ENCODE measurements around the gene FCER1G.
"Not testable (repeated sequence)": the region's sequence is repeated elsewhere in the genome, so short reads cannot be mapped to it uniquely, and the experiment has no call there.

The FCER1G gene

DNA sequence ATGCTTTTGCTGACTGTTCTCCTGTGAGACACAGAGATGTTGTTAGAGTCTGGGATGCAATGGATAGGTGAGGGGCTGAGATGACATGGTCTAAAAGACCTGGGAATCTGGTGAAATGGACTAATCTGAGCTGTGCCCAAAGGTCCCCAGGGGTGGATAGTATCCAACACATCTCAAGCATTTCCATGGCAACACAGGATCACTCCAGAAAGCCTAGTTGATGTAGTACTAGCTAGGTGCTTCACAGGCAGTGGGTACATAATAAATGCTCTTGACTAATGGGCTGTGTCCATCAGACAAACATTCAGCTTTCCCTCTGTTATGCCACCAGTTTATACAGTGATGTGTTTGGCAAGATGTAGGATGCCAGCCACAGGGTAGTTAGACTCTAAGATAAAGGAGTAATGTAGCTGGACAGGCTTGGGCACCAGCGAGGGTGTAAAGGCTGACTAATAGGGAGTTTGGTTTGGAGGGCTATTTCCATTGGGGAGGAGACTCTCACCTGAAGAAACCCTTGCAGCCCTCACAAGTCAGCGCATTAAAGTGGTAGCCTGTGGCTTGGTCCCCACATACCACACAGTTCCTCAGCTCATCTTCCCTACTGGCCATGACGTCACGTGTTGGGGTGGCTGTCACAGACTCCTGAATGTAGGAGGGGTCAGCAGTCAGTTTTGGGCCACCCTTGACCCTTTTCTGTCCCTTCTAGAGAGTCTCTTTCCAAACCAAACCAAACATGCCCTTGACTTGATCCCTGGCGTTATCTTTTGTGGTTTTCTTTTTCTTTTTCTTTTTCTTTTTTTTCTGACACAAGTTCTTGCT is 21.1 kb downstream of the FCER1G start:
- no peak for DNase-seq

DNA sequence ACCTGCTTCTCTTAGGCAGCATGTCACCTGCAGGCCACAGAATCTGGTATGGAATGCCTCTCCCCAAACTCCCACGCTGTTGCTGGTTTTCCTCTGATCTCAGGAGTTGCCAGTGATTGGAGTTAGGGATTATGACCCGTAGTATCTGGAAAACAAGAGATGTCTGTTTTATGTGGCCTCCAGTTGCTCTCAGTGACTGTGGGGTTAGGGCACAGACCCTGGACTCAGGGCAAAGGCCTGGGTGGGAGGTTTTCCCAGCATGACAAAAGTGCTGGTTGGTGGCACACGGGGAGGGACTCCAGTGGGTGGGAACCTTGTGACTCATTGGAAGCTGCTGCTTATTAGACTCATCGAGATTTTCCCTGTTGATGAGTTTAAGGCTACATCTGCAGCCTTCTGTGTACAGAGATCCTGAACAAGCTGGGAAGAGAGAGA is 23.0 kb downstream of the FCER1G start, which contains the start of gene NR1I3:
TSS of gene NR1I3 (minus strand) at position 165 of the 435 bp plus-strand sequence. CDS start 1,638 bp downstream, outside the sequence.
- DNase-seq = no peak

DNA sequence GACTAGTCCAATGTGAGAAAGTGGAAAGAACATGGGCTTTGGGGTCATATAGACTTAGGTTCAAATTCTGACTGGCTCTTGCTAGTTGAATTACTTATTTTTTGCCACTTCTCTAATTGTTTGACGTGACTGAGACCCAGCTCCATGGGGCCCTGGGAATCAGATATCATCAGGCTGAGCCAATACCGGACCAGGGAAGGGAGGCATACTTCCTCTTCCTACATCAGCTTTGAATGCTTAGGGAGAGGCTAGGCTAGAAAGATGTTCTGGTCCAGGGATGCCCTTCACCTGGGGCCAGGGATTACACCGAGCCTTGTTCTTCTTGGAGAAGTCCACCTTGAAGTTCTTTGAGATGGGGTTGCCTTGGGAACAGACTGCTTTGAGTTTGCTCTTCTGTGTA is 26.6 kb downstream of the FCER1G start:
- no peak for DNase-seq

DNA sequence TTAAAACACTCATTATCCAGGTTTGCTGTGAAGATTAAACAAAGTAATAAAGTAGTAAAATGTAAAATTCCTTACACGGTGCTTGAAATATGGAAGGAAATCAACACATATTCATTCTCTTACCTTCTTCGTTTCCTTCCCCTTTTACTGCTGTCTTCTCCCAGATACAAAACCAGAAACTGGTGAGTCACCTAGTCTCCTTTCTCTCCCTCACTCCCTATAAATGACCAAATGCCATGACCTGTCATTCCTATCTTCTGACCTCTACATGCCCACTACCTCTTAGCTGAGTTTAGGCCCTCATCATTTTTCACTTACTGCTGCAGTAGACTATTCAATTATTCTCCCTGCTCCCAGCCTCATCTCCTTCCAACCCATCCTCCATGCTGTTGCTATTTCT is 27.2 kb downstream of the FCER1G start:
- DNase-seq = no peak

DNA sequence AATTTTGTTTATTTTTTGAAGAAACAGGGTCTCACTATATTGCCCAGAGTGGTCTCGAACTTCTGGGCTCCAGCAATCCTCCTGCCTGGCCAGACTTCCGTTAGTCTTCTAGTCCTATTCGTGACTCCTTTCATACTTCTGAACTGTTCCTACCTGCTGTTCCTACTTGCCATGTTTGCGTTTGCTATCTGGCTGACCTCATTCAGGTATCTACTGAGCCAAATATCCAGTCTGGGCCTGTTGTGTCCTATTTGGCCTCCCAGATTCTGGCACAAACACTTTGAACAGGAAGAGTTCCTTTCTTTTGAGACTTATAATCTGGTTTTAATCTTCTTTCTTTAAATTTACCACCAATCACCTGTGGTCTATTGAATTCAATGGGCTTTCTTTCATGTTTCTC is 29.8 kb downstream of the FCER1G start:
- DNase-seq = no peak

DNA sequence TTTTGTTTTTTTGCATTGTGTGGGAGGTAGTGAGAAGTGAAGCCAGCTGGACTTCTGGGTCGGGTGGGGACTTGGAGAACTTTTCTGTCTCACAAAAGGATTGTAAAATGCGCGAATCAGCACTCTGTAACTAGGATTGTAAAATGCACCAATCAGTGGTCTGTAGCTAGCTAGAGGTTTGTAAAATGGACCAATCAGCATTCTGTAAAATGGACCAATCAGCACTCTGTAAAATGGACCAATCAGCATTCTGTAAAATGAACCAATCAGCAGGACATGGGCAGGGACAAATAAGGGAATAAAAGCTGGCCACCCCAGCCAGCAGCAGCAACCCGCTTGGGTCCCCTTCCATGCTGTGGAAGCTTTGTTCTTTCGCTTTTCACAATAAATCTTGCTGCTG is 35.0 kb downstream of the FCER1G start:
- DNase-seq = not testable (repeated sequence)

DNA sequence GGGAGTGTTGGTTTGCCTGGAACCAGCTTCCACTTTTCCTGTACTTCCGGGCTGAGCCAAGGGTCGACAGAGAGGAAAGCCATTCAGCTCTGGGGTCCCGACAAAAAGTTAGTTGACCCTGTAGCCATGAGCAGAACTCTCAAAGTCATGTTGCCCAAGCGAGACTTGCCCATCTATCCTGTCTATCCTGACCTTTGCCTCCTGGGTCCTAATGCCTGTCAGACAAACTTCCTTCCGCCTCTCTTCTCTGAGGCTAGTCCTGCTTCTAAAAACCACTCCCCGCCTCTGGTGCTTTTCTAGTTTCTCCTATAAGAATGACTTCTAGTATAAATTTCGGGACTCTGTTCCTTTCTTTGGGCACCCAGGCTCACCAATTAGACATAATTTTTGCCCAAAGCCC is 35.7 kb downstream of the FCER1G start:
- no peak for DNase-seq

DNA sequence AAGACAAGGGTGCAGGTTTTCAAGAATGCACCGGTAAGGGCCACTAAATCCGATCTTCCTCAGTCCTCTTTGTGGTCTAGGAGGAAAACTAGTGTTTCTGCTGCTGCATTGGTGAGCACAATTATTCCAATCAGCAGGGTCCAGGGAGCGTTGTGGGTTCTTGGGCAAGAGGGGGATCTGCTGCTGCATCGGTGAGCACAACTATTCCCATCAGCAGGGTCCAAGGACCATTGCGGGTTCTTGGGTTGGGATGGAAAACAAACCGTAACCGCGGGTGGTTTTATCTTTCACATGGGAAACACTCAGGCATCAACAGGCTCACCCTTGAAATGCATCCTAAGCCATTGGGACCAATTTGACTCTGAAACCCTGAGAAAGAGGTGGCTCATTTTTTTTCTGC is 36.5 kb downstream of the FCER1G start:
- DNase-seq = no peak

DNA sequence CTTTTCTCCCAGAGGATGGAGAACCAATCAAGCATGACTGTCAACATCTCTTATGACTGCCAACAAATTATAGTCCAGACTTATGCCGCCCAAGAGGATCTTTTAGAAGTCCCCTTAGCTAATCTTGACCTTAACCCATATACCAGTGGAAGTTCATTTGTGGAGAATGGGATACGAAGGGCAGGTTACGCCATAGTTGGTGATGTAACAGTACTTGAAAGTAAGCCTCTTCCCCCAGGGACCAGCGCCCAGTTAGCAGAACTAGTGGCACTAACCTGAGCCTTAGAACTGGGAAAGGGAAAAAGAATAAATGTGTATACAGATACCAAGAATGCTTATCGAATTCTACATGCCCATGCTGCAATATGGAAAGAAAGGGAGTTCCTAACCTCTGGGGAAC is 40.2 kb downstream of the FCER1G start:
- not testable (repeated sequence) for DNase-seq

DNA sequence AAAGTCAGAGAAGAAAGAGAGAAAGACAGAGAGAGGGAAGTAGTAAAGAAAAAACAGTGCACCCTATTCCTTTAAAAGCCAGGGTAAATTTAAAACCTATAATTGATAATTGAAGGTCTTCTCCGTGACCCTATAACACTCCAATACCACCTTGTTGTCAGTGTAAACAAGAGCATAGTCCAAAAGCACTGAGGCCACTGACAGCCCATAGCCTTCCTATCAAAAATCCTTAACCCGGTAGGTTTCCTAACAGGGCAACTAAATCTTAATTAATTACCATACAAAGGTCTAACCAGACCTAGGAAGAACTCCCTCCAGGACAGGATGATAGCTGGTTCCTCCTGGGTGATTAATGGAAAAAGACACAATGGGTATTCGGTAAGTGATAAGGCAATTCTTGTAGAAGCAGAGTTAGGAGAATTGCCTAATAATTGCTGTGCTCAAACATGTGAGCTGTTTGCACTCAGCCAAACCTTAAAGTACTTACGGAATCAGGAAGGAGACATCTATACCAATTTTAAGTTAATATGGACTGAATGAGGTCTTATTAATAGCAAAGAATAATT is 40.9 kb downstream of the FCER1G start:
- not testable (repeated sequence) for DNase-seq

DNA sequence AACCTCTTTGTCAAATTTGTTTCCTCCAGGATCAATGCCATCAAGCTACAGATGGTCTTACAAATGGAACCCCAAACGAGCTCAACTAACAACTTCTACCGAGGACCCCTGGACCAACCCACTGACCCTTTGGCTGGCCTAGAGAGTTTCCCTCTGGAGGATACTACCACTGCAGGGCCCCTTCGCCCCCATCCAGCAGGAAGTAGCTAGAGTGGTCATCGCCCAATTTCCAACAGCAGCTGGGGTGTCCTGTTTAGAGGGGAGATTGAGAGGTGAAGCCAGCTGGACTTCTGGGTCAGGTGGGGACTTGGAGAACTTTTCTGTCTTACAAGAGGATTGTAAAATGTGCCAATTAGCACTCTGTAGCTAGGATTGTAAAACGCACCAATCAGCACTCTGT is 42.0 kb downstream of the FCER1G start:
- DNase-seq = not testable (repeated sequence)

DNA sequence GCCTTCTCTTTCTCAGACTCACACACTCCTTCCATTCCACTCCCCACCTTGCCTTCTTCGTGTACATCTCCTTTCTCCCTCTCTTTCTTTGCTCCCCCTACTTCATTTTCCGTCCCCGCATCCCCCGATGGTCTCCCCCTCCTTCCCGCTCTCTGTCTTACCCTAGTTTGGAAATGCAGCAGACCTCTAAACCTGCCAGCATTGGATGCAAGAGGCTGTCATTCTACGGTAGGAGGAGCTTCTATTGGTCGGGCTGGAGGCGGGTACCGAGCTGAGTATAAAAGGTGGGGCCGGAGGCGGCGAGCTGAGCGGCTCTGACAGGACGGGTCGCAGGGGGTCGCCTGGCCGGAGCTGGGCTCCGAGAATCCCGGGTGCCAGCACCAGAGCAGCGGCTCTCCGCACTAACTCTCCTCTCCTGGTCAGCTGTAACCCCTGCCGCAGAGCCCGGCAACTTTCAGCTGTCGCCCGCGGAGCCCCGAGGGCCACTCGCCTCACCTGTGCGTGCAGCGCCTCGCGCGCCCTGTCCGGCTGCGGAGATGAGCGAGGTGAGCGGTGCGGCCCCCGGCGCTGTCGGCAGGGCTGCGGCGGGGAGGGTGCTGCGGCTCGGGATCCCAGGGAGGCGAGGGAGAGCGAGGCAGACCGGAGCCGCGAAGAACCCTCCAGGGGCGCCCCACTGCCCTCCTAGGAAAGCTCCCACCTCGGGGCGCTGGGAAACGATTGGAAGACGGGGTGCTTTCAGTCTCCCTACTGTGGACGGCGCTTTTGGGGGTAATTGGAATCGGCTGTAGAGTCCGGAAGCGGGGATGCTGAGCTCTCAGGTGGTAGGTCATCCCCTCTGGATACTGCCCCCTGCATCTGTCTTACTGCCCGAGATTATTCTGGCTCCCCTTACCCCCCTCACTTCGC is 43.6 kb downstream of the FCER1G start, which contains the start of gene PCP4L1:
TSS of gene PCP4L1 (plus strand) at position 307 of the 906 bp plus-strand sequence. CDS start at position 537, 230 bp downstream.
- peak; percentile 51 for DNase-seq

DNA sequence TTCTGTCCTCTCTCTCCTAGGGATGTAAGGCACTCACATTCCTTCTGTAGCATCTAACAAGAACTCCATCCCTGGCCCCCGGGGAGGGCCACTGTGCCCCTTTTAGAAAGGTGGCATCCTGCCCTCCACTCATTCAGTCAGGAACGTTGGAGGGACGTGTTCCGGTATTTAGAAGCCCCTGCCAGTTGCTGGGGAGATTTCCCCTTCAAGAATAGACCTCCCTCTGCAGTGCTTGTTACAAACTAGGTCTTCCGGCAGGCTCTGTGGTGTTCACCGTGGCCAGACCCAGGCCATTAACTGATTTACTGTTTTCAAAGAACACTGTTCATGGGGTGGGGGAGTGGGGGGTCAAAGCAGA is 44.2 kb downstream of the FCER1G start:
- no peak for DNase-seq

DNA sequence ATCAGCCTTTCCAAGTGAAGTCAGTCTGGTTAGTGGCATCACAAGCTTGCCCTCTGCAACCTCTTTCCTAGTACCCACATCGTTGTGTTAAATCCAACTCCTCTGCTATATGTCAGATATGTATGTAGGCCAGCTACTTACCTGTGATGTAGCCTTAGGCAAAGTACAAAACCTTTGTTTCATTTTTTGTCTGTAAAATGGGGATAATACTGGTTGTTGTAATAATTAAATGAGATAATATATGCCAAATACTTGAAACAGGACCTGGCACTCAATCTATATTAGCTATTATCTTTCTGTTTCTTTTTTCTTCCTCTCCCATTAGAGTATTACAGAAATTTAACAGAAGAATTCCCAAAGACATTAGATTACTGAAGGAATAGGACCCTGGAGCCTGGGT is 44.7 kb downstream of the FCER1G start:
- no peak for DNase-seq

DNA sequence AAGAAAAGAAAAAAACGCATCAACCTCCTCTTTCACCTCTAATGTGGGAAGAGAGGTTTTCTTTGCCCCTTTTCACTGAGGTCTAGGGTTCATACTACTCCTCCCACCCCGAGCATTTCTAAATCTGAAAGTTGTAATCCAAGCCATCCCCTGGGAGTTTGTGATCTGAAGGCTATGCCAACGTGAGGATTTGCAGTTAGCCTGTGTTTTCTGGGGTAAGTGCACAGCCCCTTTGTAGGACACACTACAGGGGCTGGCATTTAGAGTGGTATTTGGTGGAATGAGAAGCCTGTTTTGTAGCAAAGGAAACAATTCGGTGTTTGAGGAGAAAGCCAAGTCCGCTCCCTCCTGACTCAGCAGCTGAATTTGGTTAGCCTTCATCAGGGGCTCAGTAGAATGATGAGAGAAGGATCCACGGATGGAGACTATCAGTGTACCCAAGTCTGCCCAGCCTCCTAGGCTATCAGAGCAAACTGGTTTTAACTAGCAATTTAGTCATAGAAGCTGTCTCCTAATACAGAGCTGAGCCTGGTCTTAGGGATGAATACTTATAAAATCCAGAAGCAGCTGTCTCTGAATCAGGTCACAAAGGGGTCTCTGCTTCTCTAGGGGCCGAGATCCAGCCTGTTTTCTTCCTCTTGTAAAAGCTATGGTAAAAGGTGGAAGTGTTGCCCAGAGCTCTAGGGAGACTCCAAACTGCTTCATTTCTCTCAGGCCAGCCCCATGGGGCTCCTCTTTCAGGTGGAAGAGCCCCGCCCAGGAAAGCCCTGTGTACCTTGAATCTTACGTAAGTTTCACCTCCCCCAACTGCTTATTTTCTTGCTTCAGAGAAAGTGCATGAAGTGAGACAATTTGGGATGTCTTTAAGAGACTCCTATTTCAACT is 45.5 kb downstream of the FCER1G start:
- DNase-seq = no peak

DNA sequence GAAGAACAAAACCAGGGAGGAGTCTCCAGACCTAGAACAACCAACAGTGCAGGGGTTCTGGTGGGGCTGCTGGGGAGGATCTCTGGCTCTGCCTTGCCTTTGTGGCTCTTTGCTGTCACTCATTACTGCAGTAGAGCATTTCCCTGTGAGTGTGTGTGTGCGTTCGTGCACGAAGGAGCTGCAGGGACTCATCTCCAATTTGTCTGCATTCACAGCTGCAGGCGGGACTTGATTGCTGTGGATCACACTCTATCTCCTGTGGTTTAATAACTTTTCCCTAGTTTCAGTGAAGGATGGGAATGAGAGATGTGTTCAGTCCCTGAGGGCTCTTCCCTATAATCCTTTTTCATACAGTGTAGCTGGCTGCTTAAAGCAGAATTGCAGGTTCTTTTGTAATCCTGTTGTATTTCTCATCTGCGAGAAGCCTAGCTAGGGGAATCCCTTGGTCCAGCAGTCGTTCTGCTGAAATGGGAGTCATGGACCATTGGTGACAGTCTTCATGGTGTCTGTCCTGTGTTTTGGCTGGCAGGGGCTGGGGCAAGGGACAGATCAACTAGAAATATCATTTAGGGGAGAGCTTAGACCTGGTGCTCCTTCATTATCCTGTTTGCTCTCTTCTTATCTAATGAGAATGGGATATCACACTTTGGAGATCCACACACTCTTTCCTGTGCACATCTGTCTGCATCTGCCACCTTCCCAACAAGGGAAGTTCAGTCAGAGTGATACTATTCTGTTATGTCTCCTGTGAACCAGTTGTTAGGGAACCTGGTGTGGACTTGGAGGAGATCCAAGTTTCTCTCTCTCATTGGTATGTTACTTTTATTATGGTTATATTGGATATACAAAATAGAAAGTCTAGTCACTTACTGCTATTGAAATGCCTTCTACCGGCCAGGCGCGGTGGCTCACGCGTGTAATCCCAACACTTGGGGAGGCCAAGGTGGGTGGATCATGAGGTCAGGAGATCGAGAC is 46.5 kb downstream of the FCER1G start:
- no peak for DNase-seq

DNA sequence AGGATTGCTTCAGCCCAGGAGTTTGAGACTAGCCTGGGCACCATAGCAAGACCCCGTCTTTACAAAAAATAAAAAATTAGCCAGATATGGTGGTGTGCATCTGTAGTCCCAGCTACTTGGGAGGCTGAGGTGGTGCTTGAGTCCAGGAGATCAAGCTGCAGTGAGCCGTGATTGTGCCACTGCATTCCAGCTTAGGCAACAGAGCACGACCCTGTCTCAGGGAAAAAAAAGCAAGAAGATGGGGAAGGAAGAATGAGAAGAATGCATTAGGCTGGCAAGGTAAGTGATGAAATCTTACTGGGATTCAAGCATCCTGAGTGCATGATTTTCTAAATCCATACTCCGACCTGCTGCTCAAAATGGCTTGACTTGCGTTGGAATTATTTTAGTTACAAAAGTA is 50.2 kb downstream of the FCER1G start:
- no peak for DNase-seq

DNA sequence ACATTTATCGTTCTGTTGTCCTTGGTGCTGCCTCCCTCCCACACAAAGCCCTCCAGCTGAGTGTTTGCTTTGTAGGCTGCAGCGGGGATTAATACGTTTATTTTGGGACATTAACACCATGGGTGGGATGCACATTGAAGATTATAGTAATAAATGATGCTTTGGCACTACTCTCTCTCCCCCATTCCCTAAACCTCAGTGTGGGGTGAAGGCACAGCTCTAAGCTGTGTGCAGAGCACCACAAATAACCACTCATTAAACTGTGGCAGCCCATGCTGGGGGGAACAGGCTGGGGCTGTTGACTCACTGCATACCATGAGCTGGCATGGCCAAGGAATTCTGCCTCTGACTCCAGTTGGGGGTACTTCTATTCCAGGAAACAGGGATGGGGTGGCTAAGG is 51.1 kb downstream of the FCER1G start:
- peak; percentile 10 for DNase-seq

DNA sequence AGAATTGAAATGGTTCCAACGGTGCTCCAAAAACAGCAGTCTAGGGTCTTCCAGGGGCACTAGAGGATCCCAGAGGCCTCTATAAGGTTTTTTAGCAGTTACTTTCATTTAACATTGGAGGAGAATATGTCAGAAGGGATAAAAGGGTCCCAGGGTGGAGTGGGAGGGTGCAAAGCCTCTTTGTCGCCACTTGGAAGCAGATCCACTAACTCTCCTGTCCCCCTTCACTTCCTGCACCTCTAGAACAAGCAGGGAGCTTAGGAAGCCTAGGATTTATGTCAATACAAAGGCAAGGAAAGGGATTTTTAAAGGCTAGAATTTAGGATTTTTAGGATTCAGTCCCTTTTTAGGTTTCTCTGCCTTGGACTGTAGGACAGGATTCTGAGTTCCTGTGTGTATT is 51.7 kb downstream of the FCER1G start:
- no peak for DNase-seq

DNA sequence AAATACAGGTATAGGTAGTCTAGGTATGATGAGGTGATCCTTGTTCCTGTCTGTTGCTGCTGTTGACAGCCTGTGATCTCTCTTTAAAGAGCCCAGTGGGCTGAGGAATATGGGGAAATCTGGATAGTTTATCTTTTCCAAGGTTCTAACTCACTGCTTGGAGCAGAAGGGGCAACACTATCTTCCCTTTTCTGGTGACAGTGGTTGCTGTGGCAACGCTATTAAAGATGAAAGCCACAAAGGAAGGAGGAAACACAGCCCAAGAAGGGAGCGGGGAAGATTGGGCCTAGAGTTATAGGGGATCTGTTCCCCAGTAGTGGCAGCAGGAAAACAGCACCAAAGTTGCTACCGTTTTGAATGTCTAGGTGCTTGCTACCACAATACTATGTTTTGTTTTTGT is 52.2 kb downstream of the FCER1G start:
- no peak for DNase-seq
